ENCODE data around the gene HMX1.

- TF ChIP-seq YY1 (IDR thresholded peaks at IDR 0.05; ENCODE audit: low read depth) (no peak), EP300 (IDR thresholded peaks at IDR 0.05; ENCODE audit: borderline replicate concordance in 1 of 2, low read depth in 1 of 2, low read length in 1 of 2) (no peak), FOXM1 (IDR thresholded peaks at IDR 0.05; ENCODE audit: low read depth) (no peak), PBX3 (IDR thresholded peaks at IDR 0.05) (no peak), RAD21 (IDR thresholded peaks at IDR 0.05; ENCODE audit: low read length) (no peak), IRF3 (IDR thresholded peaks at IDR 0.05; ENCODE audit: low read depth, low read length) (no peak), RFX5 (IDR thresholded peaks at IDR 0.05; ENCODE audit: low read length) (no peak), FOXJ3 (CRISPR knock-in tag; IDR thresholded peaks at IDR 0.05) (no peak)
Measured at GRCh38 chr4:8862800-8863685, 8.6 kb downstream of the HMX1 start.

Measured in SK-N-SH (cell line).